Measurements from ENCODE around the gene DISC1.
"Not testable (repeated sequence)": the region's sequence is repeated elsewhere in the genome, so short reads cannot be mapped to it uniquely, and the experiment has no call there.

DISC1 gene

DNA sequence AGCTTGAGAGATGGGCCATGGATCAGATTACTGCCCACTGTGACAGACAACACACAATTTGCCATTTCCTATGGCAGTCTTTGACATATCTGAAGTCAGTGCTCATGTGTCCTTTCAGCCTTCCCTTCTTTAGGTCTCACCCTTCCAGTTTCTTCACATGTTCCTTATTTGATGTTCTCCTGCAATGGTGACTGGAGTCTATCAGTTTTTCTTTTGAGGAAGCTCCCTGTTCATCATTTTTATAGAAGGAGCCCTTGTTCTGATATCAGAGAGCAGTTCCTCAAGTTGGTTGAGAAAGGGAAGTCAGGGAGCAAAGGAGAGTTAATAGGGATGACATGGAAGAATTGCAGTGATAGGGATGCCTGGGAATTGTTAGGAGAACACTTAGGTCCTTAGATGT, 42.2 kb downstream of the DISC1 start:
- TF ChIP-seq, protein P1, sequence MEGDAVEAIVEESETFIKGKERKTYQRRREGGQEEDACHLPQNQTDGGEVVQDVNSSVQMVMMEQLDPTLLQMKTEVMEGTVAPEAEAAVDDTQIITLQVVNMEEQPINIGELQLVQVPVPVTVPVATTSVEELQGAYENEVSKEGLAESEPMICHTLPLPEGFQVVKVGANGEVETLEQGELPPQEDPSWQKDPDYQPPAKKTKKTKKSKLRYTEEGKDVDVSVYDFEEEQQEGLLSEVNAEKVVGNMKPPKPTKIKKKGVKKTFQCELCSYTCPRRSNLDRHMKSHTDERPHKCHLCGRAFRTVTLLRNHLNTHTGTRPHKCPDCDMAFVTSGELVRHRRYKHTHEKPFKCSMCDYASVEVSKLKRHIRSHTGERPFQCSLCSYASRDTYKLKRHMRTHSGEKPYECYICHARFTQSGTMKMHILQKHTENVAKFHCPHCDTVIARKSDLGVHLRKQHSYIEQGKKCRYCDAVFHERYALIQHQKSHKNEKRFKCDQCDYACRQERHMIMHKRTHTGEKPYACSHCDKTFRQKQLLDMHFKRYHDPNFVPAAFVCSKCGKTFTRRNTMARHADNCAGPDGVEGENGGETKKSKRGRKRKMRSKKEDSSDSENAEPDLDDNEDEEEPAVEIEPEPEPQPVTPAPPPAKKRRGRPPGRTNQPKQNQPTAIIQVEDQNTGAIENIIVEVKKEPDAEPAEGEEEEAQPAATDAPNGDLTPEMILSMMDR (IDR thresholded peaks at IDR 0.05; ENCODE audit: extremely low read depth, missing control alignments): no peak
- no peak for DNase-seq (ENCODE audit: low spot score)

DNA sequence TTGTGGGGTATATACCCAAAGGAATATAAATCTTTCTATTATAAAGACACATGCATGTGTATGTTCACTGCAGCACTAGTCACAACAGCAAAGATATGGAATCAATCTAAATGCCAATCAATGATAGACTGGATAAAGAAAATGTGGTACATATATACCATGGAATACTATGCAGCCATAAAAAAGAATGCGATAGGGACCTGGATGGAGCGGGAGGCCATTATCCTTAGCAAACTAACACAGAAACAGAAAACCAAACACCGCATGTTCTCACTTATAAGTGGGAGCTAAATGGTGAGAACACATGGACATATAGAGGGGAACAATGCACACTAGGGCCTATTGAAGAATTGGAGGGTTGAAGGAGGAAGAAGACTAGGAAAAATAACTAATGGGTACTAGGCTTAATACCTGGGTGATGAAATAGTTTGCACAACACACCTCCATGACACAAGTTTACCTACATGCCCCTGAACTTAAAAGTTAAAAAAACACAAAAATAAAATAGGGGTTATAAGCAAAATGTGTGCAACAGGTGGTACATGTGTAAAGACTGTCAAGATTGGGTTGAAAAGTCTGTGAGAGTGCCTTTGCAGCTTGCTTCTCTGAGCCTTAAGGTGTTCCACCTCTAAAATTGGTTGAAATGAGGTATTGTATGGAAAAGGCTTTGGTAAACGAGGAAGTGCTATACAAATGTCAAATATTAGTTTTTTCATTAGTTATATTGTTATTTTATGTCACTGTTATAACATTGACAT, 43.5 kb downstream of the DISC1 start:
- DNase-seq (ENCODE audit: low spot score): not testable (repeated sequence)

DNA sequence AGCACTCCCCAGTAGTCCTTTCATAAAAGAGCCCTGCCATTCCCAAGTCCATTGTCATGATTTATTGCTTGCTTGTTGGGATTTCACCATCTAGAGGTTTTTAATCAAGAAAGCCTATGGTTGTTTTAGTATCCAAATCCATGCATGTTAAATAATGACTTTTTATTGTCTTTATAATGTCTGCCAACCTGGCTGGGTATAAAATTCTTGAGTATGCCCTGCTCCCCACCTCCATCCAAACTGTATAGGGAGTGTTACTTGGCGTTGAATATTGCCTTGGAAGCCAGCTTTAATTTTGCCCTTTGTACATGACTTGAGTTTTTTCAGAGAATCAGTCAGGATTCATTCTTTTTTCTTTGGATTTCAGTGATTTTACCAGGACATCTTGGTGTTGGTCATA, 44.2 kb downstream of the DISC1 start:
- DNase-seq (ENCODE audit: low spot score): no peak
- TF ChIP-seq, protein P1 (IDR thresholded peaks at IDR 0.05; ENCODE audit: extremely low read depth, missing control alignments): no peak

DNA sequence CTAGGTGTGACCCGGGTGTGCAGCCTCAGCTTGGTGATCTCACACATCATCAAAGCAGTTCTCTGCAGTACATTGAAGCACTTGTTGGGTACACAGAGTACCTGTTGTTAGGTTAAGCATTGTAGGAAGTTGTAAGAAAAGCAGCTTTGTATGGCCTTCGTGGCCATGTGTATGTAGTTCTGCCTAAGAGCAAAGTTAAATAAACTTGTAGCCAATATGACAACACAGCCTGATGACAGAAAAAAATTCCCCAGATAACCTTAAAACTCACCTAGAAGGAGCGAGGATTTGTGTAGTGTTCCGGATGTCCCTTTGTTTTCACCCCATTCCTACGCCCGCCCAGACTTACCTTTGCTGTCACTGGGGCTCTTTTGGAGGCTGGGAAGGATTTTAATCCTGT, 48.0 kb downstream of the DISC1 start:
- DNase-seq (ENCODE audit: low spot score): no peak
- TF ChIP-seq, protein P1 (IDR thresholded peaks at IDR 0.05; ENCODE audit: extremely low read depth, missing control alignments): no peak

DNA sequence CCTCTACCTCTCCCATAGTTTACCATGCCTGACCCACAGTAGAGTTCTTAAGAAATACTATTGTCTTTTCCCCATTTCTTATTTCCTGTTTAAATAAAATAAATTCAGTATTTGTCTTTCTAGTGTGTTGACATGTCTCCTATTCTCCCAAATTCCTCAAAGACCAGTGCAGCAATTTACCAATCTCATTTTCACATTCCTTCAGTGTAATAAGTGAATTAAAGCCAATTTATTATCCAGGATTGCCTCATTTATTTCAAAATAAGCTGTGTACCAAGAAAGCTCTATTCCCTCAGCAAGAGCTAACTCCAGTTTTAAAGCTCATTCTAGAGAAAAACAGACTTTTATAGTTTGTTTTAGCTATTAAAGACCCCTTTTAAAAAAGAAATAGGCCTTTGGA, 49.9 kb downstream of the DISC1 start:
- DNase-seq (ENCODE audit: low spot score): no peak
- TF ChIP-seq, protein P1 (IDR thresholded peaks at IDR 0.05; ENCODE audit: extremely low read depth, missing control alignments): no peak

DNA sequence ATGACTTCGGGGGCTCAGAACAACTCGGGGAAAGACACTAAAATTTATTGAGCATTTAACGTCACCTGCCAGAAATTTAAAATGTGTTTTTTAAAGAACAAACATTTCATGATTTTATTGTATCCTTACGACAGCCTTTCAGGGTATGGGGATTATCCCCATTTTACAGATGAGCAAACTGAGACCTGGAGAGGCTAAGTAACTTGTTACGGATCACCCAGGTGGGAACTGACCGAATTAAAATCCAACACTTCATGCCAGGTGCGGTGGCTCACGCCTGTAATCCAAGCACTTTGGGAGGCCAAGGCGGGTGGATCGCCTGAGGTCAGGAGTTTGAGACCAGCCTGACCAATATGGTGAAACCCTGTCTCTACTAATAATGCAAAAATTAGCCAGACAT, 50.9 kb downstream of the DISC1 start:
- DNase-seq (ENCODE audit: low spot score): no peak
- TF ChIP-seq, protein P1 (IDR thresholded peaks at IDR 0.05; ENCODE audit: extremely low read depth, missing control alignments): no peak

DNA sequence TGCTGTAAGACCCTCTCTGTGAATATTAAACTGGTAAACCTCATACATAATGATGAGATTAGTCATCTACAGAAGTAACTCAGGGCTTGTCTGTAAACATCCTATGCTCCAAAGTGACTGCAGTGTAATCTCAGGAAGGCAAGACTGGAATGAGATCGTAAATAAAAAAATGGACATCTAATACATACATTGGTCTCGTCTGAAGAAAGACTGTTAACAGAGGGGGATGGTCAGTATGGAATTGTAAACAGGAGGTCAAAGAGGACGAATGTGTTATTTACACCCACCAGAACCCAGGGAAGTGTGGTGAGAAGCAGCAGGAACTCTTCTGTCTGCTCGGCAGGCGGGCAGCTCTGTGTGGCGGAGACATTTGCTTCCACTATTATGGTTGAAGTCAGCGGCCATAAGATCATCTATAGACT, 51.4 kb downstream of the DISC1 start:
- TF ChIP-seq, protein P1 (IDR thresholded peaks at IDR 0.05; ENCODE audit: extremely low read depth, missing control alignments): no peak
- DNase-seq (ENCODE audit: low spot score): no peak

DNA sequence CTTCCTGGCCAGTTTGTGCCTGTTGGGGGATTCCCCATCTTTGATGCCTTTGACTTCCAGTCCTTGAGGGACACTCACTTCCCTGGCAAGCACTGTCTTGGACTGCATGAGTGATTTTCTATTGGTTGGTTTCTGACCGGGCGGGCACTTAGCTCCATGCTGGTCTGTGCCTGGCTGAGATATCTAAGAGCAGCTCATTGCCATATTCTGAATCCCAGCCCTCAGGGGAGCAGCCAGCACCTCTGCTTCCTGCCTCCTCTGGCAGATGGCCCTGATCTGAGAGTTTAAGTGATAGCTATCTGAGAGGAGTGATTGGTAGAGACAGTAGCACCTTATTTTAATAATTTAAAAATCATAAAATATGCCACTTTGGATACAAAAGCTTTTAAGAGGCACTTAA, 52.5 kb downstream of the DISC1 start:
- DNase-seq (ENCODE audit: low spot score): no peak
- TF ChIP-seq, protein P1 (IDR thresholded peaks at IDR 0.05; ENCODE audit: extremely low read depth, missing control alignments): no peak

All from GM20000 (cell line).